ENCODE data around the gene NOS1.

NOS1 gene

GRCh38 chr12:117363056-117363662, 1.7 kb upstream of the NOS1 start:
- DNase-seq = peak; percentile 49

GRCh38 chr12:117362391-117362790, 965 bp upstream of the NOS1 start:
- no peak for DNase-seq

DNA sequence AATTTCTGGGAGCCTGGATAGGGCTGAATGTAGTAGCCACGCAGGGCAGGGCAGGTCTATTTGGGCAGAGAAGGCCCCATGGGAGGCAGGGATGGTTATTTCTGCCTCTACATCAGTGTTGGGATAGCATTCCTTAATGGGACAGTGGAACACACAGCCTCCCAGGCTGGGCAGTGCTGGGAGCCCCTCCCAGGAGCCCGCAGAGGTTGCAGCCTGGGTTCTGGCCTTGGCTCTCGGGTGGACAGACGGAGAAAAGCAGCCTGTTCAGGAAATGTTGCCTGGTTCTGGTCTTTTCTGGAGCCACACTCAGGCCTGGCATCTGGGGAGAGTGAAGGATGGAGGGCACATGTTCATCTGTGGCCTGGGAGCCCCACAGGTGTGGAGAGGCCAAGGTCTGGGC, 479 bp upstream of the NOS1 start:
- no peak for DNase-seq

- no peak for DNase-seq
Observed at GRCh38 chr12:117360551-117361346, 677 bp downstream of the NOS1 start.

- DNase-seq = no peak
Observed at GRCh38 chr12:117360222-117360550, 1.2 kb downstream of the NOS1 start.

- no peak for DNase-seq
Observed at GRCh38 chr12:117359029-117359845, 2.2 kb downstream of the NOS1 start.

DNA sequence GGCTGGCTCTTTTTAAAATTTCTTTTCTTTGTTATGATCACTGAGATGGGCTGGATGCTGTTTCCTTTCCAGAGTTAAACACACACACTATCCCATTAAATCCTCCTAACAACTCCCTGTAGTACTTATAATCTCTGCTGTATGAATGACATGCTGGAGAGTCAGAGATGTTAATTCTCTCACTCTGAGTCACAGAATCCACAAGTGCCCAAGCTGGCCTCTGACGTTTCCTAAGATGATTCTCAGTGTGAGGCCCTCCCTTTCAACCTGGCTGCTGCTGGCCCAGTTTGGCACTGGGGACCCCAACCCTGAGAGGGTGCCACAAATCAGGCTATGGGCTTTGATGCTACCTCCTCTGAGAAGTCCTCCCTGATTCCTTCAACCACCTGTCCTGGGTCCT, 5.4 kb downstream of the NOS1 start:
- peak; percentile 38 for DNase-seq

- DNase-seq = no peak
Observed at GRCh38 chr12:117352883-117353282, 8.5 kb downstream of the NOS1 start.

DNA sequence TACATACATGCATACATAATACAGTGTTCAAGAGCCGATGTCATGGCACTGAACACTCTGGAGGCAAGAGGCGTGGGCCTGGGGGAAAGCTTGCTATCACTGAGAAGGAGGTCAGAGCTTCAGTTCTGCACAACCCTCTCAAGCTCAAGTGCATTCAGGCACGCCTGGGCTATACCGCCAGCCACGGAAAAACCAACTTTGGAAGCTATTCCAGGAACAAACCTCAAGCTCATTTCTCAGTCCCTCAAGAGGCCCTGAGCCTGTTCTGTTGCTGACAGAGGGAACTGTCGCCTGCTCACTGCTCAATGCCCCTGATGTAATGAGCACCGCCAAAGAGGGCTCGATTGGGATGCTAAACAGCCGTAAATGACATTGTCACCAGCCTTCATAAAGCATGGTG, 9.2 kb downstream of the NOS1 start:
- DNase-seq = no peak

GRCh38 chr12:117350140-117350539, 11.3 kb downstream of the NOS1 start:
- peak; percentile 25 for DNase-seq

GRCh38 chr12:117347588-117347987, 13.8 kb downstream of the NOS1 start:
- no peak for DNase-seq

GRCh38 chr12:117344716-117345115, 16.7 kb downstream of the NOS1 start:
- no peak for DNase-seq

- no peak for DNase-seq
Observed at GRCh38 chr12:117343849-117344248, 17.6 kb downstream of the NOS1 start.

GRCh38 chr12:117343296-117343695, 18.1 kb downstream of the NOS1 start:
- no peak for DNase-seq

DNA sequence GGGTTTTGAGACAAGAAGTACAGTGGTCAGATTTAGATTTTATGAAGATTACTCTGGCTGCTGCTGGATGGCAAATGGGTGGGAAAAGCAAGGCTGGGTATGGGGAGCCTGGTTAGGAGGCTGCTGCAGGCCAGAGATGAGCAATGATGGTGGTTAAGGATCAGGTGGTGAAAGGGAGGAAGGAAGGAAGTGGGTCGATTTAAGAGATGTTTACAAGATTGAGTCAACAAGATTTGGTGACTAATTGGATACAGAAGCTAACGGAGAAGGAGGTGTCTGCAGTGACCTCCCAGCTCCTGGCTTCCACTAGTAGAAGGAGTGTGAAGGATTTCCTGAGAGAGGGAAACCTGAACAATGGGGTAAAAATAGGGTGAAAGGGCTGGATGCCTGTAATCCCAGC, 18.7 kb downstream of the NOS1 start:
- DNase-seq = no peak

DNA sequence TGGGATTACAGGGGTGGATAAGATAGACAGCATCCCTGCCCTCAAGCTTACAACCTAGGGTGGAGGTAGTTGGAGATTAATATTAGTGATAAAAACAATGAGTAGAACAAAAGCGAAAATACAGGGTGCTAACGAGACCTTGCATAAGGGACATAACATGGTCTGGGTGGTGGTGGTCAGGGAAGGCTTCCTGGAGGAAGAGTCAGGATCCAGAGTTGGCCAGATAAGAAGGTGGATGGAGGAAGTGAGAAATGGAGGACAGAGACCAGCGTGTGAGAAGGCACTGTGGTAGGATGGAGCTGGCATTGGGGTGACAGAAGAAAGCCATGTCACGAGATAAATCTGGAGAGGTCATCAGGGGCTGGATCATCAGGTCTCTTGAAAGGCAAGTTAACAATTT, 19.2 kb downstream of the NOS1 start:
- no peak for DNase-seq

- DNase-seq = no peak
Observed at GRCh38 chr12:117339104-117339503, 22.3 kb downstream of the NOS1 start.

DNA sequence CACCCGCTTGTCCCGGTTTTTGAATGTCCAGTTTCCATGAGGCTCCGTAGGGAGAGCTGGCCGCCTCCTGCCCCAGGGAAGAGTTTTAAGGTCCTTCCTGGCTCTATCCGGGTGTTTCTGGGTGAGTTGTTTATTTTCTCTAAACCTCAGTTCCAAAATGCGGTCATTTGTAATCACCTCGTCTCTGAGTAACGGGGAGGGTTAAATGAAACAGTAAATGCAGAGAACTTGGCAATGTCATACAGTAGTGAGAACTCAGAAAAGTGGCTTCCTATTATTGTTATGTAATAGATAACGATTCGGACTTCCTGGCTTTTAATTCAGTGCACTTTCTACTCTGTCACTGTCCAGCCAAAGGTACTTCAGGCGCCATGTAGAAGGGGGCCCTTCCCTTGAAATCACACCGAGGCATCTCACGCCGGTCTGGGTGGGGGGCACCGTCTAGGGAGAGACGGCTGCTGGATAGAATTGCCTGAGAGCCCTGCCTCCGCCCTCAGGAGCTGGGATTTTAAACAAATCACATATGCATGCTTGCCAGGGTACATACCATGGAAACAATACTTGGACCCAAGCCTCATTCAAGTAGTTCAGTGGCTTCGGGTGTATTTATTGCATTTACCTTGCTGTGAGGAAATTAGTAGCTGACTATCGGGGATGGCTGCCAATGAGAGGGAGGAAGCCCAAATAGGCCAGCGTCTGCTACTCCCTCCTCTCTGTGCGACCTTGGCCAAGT, 26.4 kb downstream of the NOS1 start:
- DNase-seq = no peak

GRCh38 chr12:117334051-117334450, 27.4 kb downstream of the NOS1 start:
- DNase-seq = no peak

- no peak for DNase-seq
Observed at GRCh38 chr12:117333331-117333881, 28.0 kb downstream of the NOS1 start.

GRCh38 chr12:117331691-117332090, 29.7 kb downstream of the NOS1 start:
- peak; percentile 52 for DNase-seq

GRCh38 chr12:117330441-117331113, 30.8 kb downstream of the NOS1 start:
- no peak for DNase-seq

Data from DMS53 (cell line).